Muscle of leg (tissue), 16 donors: ENCODE measurements around the gene OSR1. TPM values are rescaled to one million over a fixed set of nuclear protein-coding genes. Genes with fewer than 3 reads are reported as not detected.
"Not testable (repeated sequence)": the region's sequence is repeated elsewhere in the genome, so short reads cannot be mapped to it uniquely, and the experiment has no call there.

ENCODE experiments used
- DNase-seq: peaks from one replicate; pipeline ENCODE4 v3.0.0; 2013
- H3K27ac ChIP-seq: one replicate; pipeline ENCODE4 v1.5.1; 2013; ENCODE audit warnings: mild to moderate bottlenecking, low read length, control low read depth
- H3K27me3 ChIP-seq: one replicate; pipeline ENCODE4 v1.6.1; 2013; ENCODE audit warnings: low read length; ENCODE audit not compliant: control insufficient read depth, insufficient read depth
- H3K36me3 ChIP-seq: one replicate; pipeline ENCODE4 v1.6.1; 2013; ENCODE audit warnings: low read length; ENCODE audit not compliant: control insufficient read depth, insufficient read depth
- H3K4me1 ChIP-seq: one replicate; pipeline ENCODE4 v1.6.1; 2013; ENCODE audit warnings: low read length; ENCODE audit not compliant: control insufficient read depth, insufficient read depth
- H3K4me3 ChIP-seq: one replicate; pipeline ENCODE4 v1.5.1; 2013; ENCODE audit warnings: low read length, control low read depth
- H3K9me3 ChIP-seq: replicated peaks from 2 replicates; pipeline ENCODE4 v1.6.1; 2013; ENCODE audit warnings: low read depth, low read length; ENCODE audit not compliant: control insufficient read depth
- WGBS: methylation state at CpG from one replicate; pipeline ENCODE4 v1.1.5; 2013; ENCODE audit warnings: missing lambda C conversion rate; ENCODE audit not compliant: insufficient coverage; 5-methylcytosine and 5-hydroxymethylcytosine counted together
- long read RNA-seq, 11 donors: transcript quantifications; one replicate each; lab custom pipeline, GENCODE V29; 2026
- polyA plus RNA-seq, 8 donors: library from polyadenylated mRNA; unstranded; fragments of 120-200 nt; gene quantifications; one replicate each; pipeline versions ENCODE4 v1.2.1 to v1.2.3, GENCODE V29; 2013; ENCODE audit warnings: inconsistent platforms in 1 of 8, low replicate concordance in 1 of 8; ENCODE audit not compliant: insufficient read length in 8 of 8, insufficient read depth in 1 of 8
- total RNA-seq: library from RNA; stranded (reverse); fragments of 120-200 nt; gene quantifications from one replicate; pipeline ENCODE4 v1.2.4, GENCODE V29; 2013

Gene OSR1
- 11.6 TPM for total RNA-seq
- polyA plus RNA-seq: 10 to 100 TPM; 12.1 to 37.4 (median 21.7) TPM
- long read RNA-seq, donor 1, full-length matches to known transcripts: 4 of 4 reads
- long read RNA-seq, donor 1, partial matches to known transcripts: 0 of 4 reads
- long read RNA-seq, donor 1, other reads (novel, unspliced or antisense): 0 of 4 reads
- long read RNA-seq, donor 2, full-length matches to known transcripts: 1 of 1 reads
- long read RNA-seq, donor 2, partial matches to known transcripts: 0 of 1 reads
- long read RNA-seq, donor 2, other reads (novel, unspliced or antisense): 0 of 1 reads
- long read RNA-seq, donor 3, full-length matches to known transcripts: 7 of 7 reads
- long read RNA-seq, donor 3, partial matches to known transcripts: 0 of 7 reads
- long read RNA-seq, donor 3, other reads (novel, unspliced or antisense): 0 of 7 reads
- long read RNA-seq, donor 4, full-length matches to known transcripts: 6 of 12 reads
- long read RNA-seq, donor 4, partial matches to known transcripts: 6 of 12 reads
- long read RNA-seq, donor 4, other reads (novel, unspliced or antisense): 0 of 12 reads
- long read RNA-seq, donor 5, full-length matches to known transcripts: 28 of 39 reads
- long read RNA-seq, donor 5, partial matches to known transcripts: 11 of 39 reads
- long read RNA-seq, donor 5, other reads (novel, unspliced or antisense): 0 of 39 reads
- long read RNA-seq, donor 6, full-length matches to known transcripts: 15 of 22 reads
- long read RNA-seq, donor 6, partial matches to known transcripts: 7 of 22 reads
- long read RNA-seq, donor 6, other reads (novel, unspliced or antisense): 0 of 22 reads
- long read RNA-seq, donor 7, full-length matches to known transcripts: 18 of 25 reads
- long read RNA-seq, donor 7, partial matches to known transcripts: 7 of 25 reads
- long read RNA-seq, donor 7, other reads (novel, unspliced or antisense): 0 of 25 reads
- long read RNA-seq, donor 8, full-length matches to known transcripts: 13 of 18 reads
- long read RNA-seq, donor 8, partial matches to known transcripts: 5 of 18 reads
- long read RNA-seq, donor 8, other reads (novel, unspliced or antisense): 0 of 18 reads
- long read RNA-seq, donor 9, full-length matches to known transcripts: 8 of 8 reads
- long read RNA-seq, donor 9, partial matches to known transcripts: 0 of 8 reads
- long read RNA-seq, donor 9, other reads (novel, unspliced or antisense): 0 of 8 reads
- long read RNA-seq, donor 10, full-length matches to known transcripts: 21 of 29 reads
- long read RNA-seq, donor 10, partial matches to known transcripts: 8 of 29 reads
- long read RNA-seq, donor 10, other reads (novel, unspliced or antisense): 0 of 29 reads
- long read RNA-seq, donor 11, full-length matches to known transcripts: 9 of 9 reads
- long read RNA-seq, donor 11, partial matches to known transcripts: 0 of 9 reads
- long read RNA-seq, donor 11, other reads (novel, unspliced or antisense): 0 of 9 reads

GRCh38 chr2:19358242-19359020, at the start of gene OSR1:
Gene OSR1 (minus strand): TSS chr2:19358623. CDS start chr2:19353805, 4,818 bp downstream.
- DNase-seq: peak; percentile 93
- under 1% methylated on average over 35 of the region's 51 CpGs for WGBS
- H3K36me3 ChIP-seq: no peaks in the 10 kb centered on the region
- peaks cover 62% of the 10 kb centered on the region for H3K4me1 ChIP-seq
- H3K4me3 ChIP-seq: peak within 1 kb of the TSS; percentile 82
- peak within 1 kb of the TSS; percentile 80 for H3K27ac ChIP-seq
- no peaks in the 10 kb centered on the region for H3K9me3 ChIP-seq
- peaks cover 91% of the 10 kb centered on the region for H3K27me3 ChIP-seq

DNA sequence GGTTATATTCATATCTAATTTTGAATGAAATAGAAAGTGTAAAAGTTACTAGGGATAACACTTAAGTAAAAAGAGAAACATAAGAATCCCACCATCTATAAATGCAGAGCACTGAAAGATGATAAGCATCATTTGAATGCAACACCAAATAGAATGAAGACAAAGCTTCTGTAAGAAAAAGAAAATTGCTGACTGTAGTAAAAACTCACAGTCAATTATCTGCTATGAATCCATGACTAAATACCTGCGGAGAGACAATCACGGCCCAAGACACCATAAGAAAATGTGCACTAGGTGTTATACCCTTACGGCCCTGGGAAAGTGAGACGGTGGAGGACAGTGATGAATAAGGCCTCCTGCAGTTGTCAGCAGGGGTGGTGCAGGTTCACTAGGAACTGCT, 45.4 kb upstream of the OSR1 start:
- WGBS: 94% methylated on average over 3 of the region's 4 CpGs
- Histone ChIP-seq H3K9me3 (no peaks in the 10 kb centered on the region), H3K4me3 (no peak overlapping the region), H3K27ac (no peak overlapping the region), H3K36me3 (no peaks in the 10 kb centered on the region), H3K4me1 (no peaks in the 10 kb centered on the region), H3K27me3 (no peaks in the 10 kb centered on the region)
- no peak for DNase-seq

GRCh38 chr2:19392191-19392590, 33.8 kb upstream of the OSR1 start:
- no peak overlapping the region for H3K27ac ChIP-seq
- H3K4me3 ChIP-seq: no peak overlapping the region
- no peaks in the 10 kb centered on the region for H3K9me3 ChIP-seq
- no CpG with 5 or more reads among the region's 4 CpGs for WGBS
- no peaks in the 10 kb centered on the region for H3K27me3 ChIP-seq
- H3K4me1 ChIP-seq: no peaks in the 10 kb centered on the region
- H3K36me3 ChIP-seq: no peaks in the 10 kb centered on the region
- no peak for DNase-seq

GRCh38 chr2:19389469-19389868, 31.0 kb upstream of the OSR1 start:
- WGBS: no CpG with 5 or more reads among the region's 7 CpGs

DNA sequence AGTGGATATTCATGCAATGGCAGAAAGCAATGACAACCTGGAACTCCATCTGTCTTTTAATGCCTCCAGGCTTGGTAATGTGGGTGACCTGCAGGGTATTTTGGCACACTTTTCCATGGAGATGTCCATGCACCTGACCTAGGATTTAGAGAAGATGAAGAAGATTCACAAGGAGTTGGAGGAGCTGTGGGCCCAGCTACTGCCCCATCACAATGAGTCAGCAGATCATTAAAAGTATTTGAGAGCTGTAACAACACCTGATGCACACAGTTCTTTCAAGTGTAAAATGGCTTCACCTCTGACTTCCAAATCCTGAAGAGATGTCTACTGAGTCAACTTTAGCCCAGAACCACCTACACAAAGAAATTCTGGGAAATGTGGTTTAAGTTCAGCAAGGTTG, 22.1 kb upstream of the OSR1 start:
- Histone ChIP-seq H3K27ac (no peak overlapping the region), H3K27me3 (peaks cover 2% of the 10 kb centered on the region), H3K9me3 (no peaks in the 10 kb centered on the region), H3K4me1 (no peaks in the 10 kb centered on the region), H3K36me3 (no peaks in the 10 kb centered on the region), H3K4me3 (no peak overlapping the region)
- DNase-seq: no peak

More at GRCh38 chr2:19389469-19389868, 31.0 kb upstream of the OSR1 start:
- not testable (repeated sequence) for H3K27me3 ChIP-seq, DNase-seq, H3K36me3 ChIP-seq, H3K4me3 ChIP-seq, H3K4me1 ChIP-seq, H3K27ac ChIP-seq, H3K9me3 ChIP-seq

- Histone ChIP-seq H3K4me3 (no peak overlapping the region), H3K4me1 (no peaks in the 10 kb centered on the region), H3K36me3 (no peaks in the 10 kb centered on the region), H3K27ac (no peak overlapping the region), H3K27me3 (peaks cover 2% of the 10 kb centered on the region), H3K9me3 (no peaks in the 10 kb centered on the region)
- WGBS: 15% methylated on average over 2 of the region's 2 CpGs
- peak; percentile 66 for DNase-seq
Observed at GRCh38 chr2:19378939-19379338, 20.5 kb upstream of the OSR1 start.

- H3K9me3 ChIP-seq: no peaks in the 10 kb centered on the region
- H3K36me3 ChIP-seq: no peaks in the 10 kb centered on the region
- DNase-seq: no peak
- no peak overlapping the region for H3K4me3 ChIP-seq
- H3K4me1 ChIP-seq: no peaks in the 10 kb centered on the region
- WGBS: 100% methylated on average over 1 of the region's 3 CpGs
- peaks cover 2% of the 10 kb centered on the region for H3K27me3 ChIP-seq
- H3K27ac ChIP-seq: no peak overlapping the region
Observed at GRCh38 chr2:19377717-19378116, 19.3 kb upstream of the OSR1 start.

GRCh38 chr2:19373352-19373751, 14.9 kb upstream of the OSR1 start:
- Histone ChIP-seq H3K36me3 (no peaks in the 10 kb centered on the region), H3K4me1 (no peaks in the 10 kb centered on the region), H3K9me3 (no peaks in the 10 kb centered on the region), H3K27ac (no peak overlapping the region), H3K27me3 (no peaks in the 10 kb centered on the region), H3K4me3 (no peak overlapping the region)
- DNase-seq: no peak
- WGBS: 100% methylated on average over 1 of the region's 2 CpGs

DNA sequence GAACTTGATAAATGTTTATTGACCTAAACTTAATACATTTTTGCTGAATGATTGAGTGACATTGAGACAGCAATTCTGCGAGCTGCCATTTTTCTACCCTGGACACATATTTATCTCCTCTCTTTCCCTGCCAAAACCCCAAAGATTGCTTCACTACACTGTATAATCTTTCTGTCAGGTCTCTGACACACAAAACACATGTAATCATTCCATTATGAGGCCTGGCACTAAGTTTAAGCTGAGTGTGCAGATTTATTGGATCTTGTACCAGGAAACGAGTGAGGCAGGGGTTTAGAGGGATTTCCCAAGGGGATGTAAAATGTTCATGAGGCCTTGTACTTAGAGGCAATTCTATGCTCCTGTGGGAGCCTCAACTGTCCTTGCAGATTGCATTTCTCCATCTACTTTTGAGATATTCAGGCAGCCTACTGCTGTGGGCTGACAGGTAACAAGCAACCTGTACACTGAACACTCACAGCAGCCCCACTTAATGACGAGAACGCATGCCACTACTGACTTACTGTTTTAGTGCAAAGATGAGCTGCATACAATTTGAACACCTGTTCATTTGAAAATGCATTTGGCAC, 13.7 kb upstream of the OSR1 start:
- Histone ChIP-seq H3K4me3 (no peak overlapping the region), H3K27me3 (peaks cover 4% of the 10 kb centered on the region), H3K27ac (no peak overlapping the region), H3K9me3 (no peaks in the 10 kb centered on the region), H3K36me3 (no peaks in the 10 kb centered on the region), H3K4me1 (no peaks in the 10 kb centered on the region)
- WGBS: no CpG with 5 or more reads among the region's 4 CpGs
- no peak for DNase-seq
